CD8-positive, alpha-beta memory T cell (primary cell): ENCODE measurements around the gene TMED10. TPM values are rescaled to one million over a fixed set of nuclear protein-coding genes. Genes with fewer than 3 reads are reported as not detected.

Source experiments
- CTCF ChIA-PET: fragments of 350-600 bp; sonication (Branson Sonifier 250); formaldehyde crosslinking; loops from one replicate; lab custom pipeline; 2021; ENCODE audit warnings: antibody characterized with exemption; lab: Charles Lee
- POLR2A ChIA-PET: fragments of 350-600 bp; sonication (Branson Sonifier 250); formaldehyde crosslinking; loops from one replicate; lab custom pipeline; 2021; ENCODE audit warnings: antibody characterized with exemption; lab: Charles Lee
- DNase-seq, 5 donors: peaks; one replicate each; pipeline versions ENCODE4 v3.0.0 to v3.0.0-alpha.2; 2020 to 2022; ENCODE audit warnings: mixed read lengths in 1 of 5
- H3K27ac ChIP-seq: one replicate; pipeline ENCODE4 v1.7.0; 2013; ENCODE audit warnings: low read depth, mild to moderate bottlenecking, low read length, moderate library complexity
- H3K27me3 ChIP-seq: 2 replicates; pipeline ENCODE4 v1.7.0; 2013; ENCODE audit warnings: low read length, mild to moderate bottlenecking; ENCODE audit not compliant: insufficient read depth, poor library complexity, severe bottlenecking
- H3K36me3 ChIP-seq: 2 replicates; pipeline ENCODE4 v1.7.0; 2013; ENCODE audit warnings: mild to moderate bottlenecking, low read length, moderate library complexity; ENCODE audit not compliant: insufficient read depth
- H3K4me1 ChIP-seq: 2 replicates; pipeline ENCODE4 v1.7.0; 2013; ENCODE audit warnings: mild to moderate bottlenecking, low read length, moderate library complexity; ENCODE audit not compliant: insufficient read depth
- H3K4me3 ChIP-seq: 2 replicates; pipeline ENCODE4 v1.7.0; 2013; ENCODE audit warnings: mild to moderate bottlenecking, low read length
- H3K9me3 ChIP-seq: 2 replicates; pipeline ENCODE4 v1.7.0; 2013; ENCODE audit warnings: mild to moderate bottlenecking, low read length
- H3K27ac Mint-ChIP-seq, 8 donors: one replicate each; pipeline ENCODE4 v1.8.0; 2020 to 2021; ENCODE audit warnings: mixed read lengths in 8 of 8, mild to moderate bottlenecking in 6 of 8, inconsistent platforms in 3 of 8, moderate library complexity in 3 of 8
- H3K27me3 Mint-ChIP-seq, 2 donors: one replicate each; pipeline ENCODE4 v1.8.0; 2020 to 2021; ENCODE audit warnings: mixed read lengths in 2 of 2, mild to moderate bottlenecking in 1 of 2, moderate library complexity in 1 of 2
- H3K36me3 Mint-ChIP-seq, 3 donors: one replicate each; pipeline ENCODE4 v1.8.0; 2020 to 2021; ENCODE audit warnings: mixed read lengths in 3 of 3, inconsistent platforms in 1 of 3, mild to moderate bottlenecking in 1 of 3
- H3K4me1 Mint-ChIP-seq, 3 donors: one replicate each; pipeline ENCODE4 v1.8.0; 2020 to 2021; ENCODE audit warnings: mixed read lengths in 3 of 3, inconsistent platforms in 1 of 3, mild to moderate bottlenecking in 1 of 3
- H3K4me3 Mint-ChIP-seq, 7 donors: one replicate each; pipeline ENCODE4 v1.8.0; 2020 to 2021; ENCODE audit warnings: mixed read lengths in 7 of 7, mild to moderate bottlenecking in 6 of 7, moderate library complexity in 4 of 7, inconsistent platforms in 2 of 7
- H3K9me3 Mint-ChIP-seq, 5 donors: one replicate each; pipeline ENCODE4 v1.8.0; 2020 to 2022; ENCODE audit warnings: mixed read lengths in 5 of 5, mild to moderate bottlenecking in 3 of 5, moderate library complexity in 2 of 5, inconsistent platforms in 1 of 5
- polyA plus RNA-seq: library from polyadenylated mRNA; unstranded; fragments of 300-500 nt; fragmentation: Illumina TruSeq; gene quantifications from one replicate; pipeline ENCODE4 v1.2.3, GENCODE V29; 2021
- total RNA-seq, 2 experiments: library from RNA; stranded (reverse); gene quantifications; one replicate each; pipeline ENCODE4 v1.2.3, GENCODE V29; 2021

TMED10 gene
- total and polyA plus RNA-seq, 3 experiments from 2014 or later = 178 to 321 (median 178) TPM

GRCh38 chr14:75092698-75093097, 83.7 kb downstream of the TMED10 start:
- Histone ChIP-seq H3K27me3 (no peaks in the 10 kb centered on the region), H3K9me3 (no peaks in the 10 kb centered on the region), H3K36me3 (peaks cover 41% of the 10 kb centered on the region), H3K4me1 (no peaks in the 10 kb centered on the region), H3K4me3 (no peak overlapping the region), H3K27ac (no peak overlapping the region)
- Mint-ChIP-seq H3K27ac (no peak overlapping the region), H3K27me3 (no peaks in the 10 kb centered on the region), H3K4me3 (no peak overlapping the region), H3K4me1 (peaks cover 0 to 5% (median 0%) of the 10 kb centered on the region in 3 donors), H3K9me3 (no peaks in the 10 kb centered on the region), H3K36me3 (peaks cover 8 to 78% (median 14%) of the 10 kb centered on the region in 3 donors)
- no peak for DNase-seq
- ChIA-PET CTCF (interaction anchor here (1.3 kb wide), 1 partner anchor 188 kb away, joined by 3 read pairs; no protein-coding TSS in a partner anchor), POLR2A (no interaction called here)

GRCh38 chr14:75091251-75091650, 85.2 kb downstream of the TMED10 start:
- Histone ChIP-seq H3K27me3 (no peaks in the 10 kb centered on the region), H3K27ac (no peak overlapping the region), H3K4me1 (no peaks in the 10 kb centered on the region), H3K4me3 (no peak overlapping the region), H3K9me3 (no peaks in the 10 kb centered on the region), H3K36me3 (peaks cover 51% of the 10 kb centered on the region)
- H3K9me3 Mint-ChIP-seq = no peaks in the 10 kb centered on the region
- DNase-seq = no peak
- ChIA-PET POLR2A (no interaction called here), CTCF (interaction anchor here (1.3 to 3.8 kb wide), 3 partner anchors 10 to 230 kb away, joined by 3 to 37 read pairs (median 7); no protein-coding TSS in a partner anchor)
- no peak overlapping the region for H3K4me3 Mint-ChIP-seq
- H3K27me3 Mint-ChIP-seq = no peaks in the 10 kb centered on the region
- H3K4me1 Mint-ChIP-seq = no peaks in the 10 kb centered on the region
- H3K36me3 Mint-ChIP-seq = peaks cover 8 to 78% (median 17%) of the 10 kb centered on the region in 3 donors
- peak overlapping the region in 1 of 8 donors; percentile 7 for H3K27ac Mint-ChIP-seq

DNA sequence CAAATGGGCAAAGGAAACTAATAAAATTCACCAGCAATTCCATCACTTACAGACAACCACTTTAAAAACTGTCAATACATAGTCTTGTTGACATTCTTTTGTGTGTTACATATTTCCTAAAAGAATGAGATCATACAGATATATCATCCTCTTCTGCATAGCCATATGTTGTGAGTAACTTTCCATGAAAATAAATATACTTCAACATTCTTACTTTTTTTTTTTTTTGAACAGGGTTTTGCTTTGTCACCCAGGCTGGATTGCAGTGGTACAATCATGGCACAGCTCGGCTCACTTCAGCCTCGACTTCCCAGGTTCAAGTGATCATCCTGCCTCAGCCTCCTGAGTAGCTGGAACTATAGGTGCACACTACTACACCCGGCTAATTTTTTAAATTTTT, 86.1 kb downstream of the TMED10 start:
- Histone ChIP-seq H3K36me3 (peaks cover 52% of the 10 kb centered on the region), H3K27me3 (no peaks in the 10 kb centered on the region), H3K9me3 (no peaks in the 10 kb centered on the region), H3K4me3 (no peak overlapping the region), H3K27ac (no peak overlapping the region), H3K4me1 (no peaks in the 10 kb centered on the region)
- Mint-ChIP-seq H3K9me3 (no peaks in the 10 kb centered on the region), H3K4me3 (no peak overlapping the region), H3K4me1 (no peaks in the 10 kb centered on the region), H3K27ac (peak overlapping the region in 1 of 8 donors; percentile 56), H3K36me3 (peaks cover 8 to 77% (median 19%) of the 10 kb centered on the region in 3 donors), H3K27me3 (no peaks in the 10 kb centered on the region)
- no peak for DNase-seq
- CTCF ChIA-PET = interaction anchor here (1.5 to 3.8 kb wide), 2 partner anchors 144 to 229 kb away, joined by 7 to 37 read pairs; no protein-coding TSS in a partner anchor
- POLR2A ChIA-PET = no interaction called here

DNA sequence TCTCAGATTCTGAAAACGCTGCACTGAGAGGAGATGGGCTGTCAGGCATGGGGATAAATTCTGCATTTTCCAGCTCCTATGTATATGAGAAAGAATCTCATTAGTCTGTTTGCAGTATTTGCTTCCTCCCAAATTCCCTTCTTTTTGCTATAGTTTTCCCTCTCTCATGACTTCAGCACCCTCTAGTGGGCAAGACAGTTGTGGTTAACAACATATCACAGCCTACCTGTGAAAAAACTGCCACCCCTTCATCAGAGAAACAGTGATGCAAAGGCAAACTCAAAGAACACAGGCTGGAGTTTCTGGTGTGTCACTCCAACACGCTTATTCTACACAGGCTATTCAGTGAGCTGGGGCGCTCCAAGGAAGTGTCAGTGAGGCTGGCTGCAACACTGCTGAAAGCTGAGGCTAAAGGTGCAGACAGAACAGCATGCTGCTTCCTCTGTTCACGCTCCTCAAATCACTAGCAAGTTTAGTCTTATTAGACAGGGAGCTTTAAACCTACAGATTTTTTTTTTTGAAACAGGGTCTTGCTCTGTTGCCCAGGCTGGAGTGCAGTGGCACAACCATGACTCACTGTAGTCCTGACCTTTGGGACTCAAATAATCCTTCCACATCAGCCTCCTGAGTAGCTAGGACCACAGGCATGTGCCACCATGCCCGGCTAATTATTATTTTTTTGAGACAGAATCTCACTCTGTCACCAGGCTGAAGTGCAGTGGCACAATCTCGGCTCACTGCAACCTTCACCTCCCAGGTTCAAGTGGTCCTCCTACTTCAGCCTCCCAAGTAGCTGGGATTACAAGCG, 87.6 kb downstream of the TMED10 start:
- Histone ChIP-seq H3K9me3 (no peaks in the 10 kb centered on the region), H3K36me3 (peaks cover 54% of the 10 kb centered on the region), H3K4me1 (no peaks in the 10 kb centered on the region), H3K4me3 (no peak overlapping the region), H3K27ac (no peak overlapping the region), H3K27me3 (no peaks in the 10 kb centered on the region)
- peaks cover 3 to 79% (median 22%) of the 10 kb centered on the region in 3 donors for H3K36me3 Mint-ChIP-seq
- CTCF ChIA-PET = interaction anchor here (0.7 to 3.8 kb wide), 30 partner anchors 10 to 480 kb away, joined by 3 to 37 read pairs (median 5); partner anchors contain the start of genes ACYP1 and RPS6KL1
- no peaks in the 10 kb centered on the region for H3K4me1 Mint-ChIP-seq
- no peaks in the 10 kb centered on the region for H3K27me3 Mint-ChIP-seq
- H3K9me3 Mint-ChIP-seq = no peaks in the 10 kb centered on the region
- peak in 3 of 5 donors; percentile 14 to 34 (median 32) for DNase-seq
- no peak overlapping the region for H3K4me3 Mint-ChIP-seq
- POLR2A ChIA-PET = interaction anchor here (0.6 to 1.2 kb wide), 2 partner anchors 25 to 85 kb away, joined by 3 read pairs; partner anchors contain the start of gene ACYP1
- no peak overlapping the region for H3K27ac Mint-ChIP-seq

DNA sequence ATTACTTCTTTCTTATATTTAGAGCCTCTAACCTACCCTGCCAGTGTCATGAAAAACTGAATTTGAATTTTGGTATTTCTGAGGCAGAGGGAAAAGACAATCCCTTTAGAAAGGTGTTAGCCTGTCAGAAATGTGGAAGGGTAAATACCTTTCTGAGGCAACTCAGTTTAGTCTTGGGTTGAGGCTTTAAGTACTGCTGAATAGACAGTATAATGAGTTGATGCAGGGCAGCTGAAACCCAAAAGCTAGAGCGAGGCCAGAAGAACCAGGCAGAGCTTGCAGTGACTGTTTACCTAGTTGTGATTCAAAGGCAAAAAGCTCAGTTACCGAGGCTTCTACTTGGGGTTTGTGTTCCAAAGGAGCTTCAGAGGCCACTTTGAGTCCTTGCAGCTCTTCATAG, 88.3 kb downstream of the TMED10 start:
- POLR2A ChIA-PET = interaction anchor here (0.6 to 1.2 kb wide), 2 partner anchors 25 to 85 kb away, joined by 3 read pairs; partner anchors contain the start of gene ACYP1
- no peak overlapping the region for H3K4me3 ChIP-seq
- Mint-ChIP-seq H3K27me3 (no peaks in the 10 kb centered on the region), H3K27ac (peak overlapping the region in 1 of 8 donors; percentile 75), H3K9me3 (no peaks in the 10 kb centered on the region), H3K4me3 (no peak overlapping the region), H3K36me3 (peaks cover 3 to 82% (median 24%) of the 10 kb centered on the region in 3 donors), H3K4me1 (no peaks in the 10 kb centered on the region)
- no peaks in the 10 kb centered on the region for H3K27me3 ChIP-seq
- no peaks in the 10 kb centered on the region for H3K9me3 ChIP-seq
- H3K36me3 ChIP-seq = peaks cover 55% of the 10 kb centered on the region
- H3K27ac ChIP-seq = no peak overlapping the region
- H3K4me1 ChIP-seq = no peaks in the 10 kb centered on the region
- no peak for DNase-seq
- CTCF ChIA-PET = interaction anchor here (0.7 to 3.8 kb wide), 29 partner anchors 10 to 479 kb away, joined by 3 to 37 read pairs (median 5); partner anchors contain the start of genes ACYP1 and RPS6KL1

GRCh38 chr14:75084513-75084912, 91.9 kb downstream of the TMED10 start:
- Mint-ChIP-seq H3K9me3 (no peaks in the 10 kb centered on the region), H3K4me3 (no peak overlapping the region), H3K4me1 (no peaks in the 10 kb centered on the region), H3K27me3 (no peaks in the 10 kb centered on the region), H3K27ac (no peak overlapping the region), H3K36me3 (peaks cover 3 to 79% (median 28%) of the 10 kb centered on the region in 3 donors)
- Histone ChIP-seq H3K9me3 (no peaks in the 10 kb centered on the region), H3K27ac (no peak overlapping the region), H3K36me3 (peaks cover 46% of the 10 kb centered on the region), H3K4me3 (no peak overlapping the region), H3K4me1 (no peaks in the 10 kb centered on the region), H3K27me3 (no peaks in the 10 kb centered on the region)
- ChIA-PET POLR2A (no interaction called here), CTCF (interaction anchor here (1.0 to 1.8 kb wide), 2 partner anchors 137 to 224 kb away, joined by 3 to 5 read pairs; no protein-coding TSS in a partner anchor)
- DNase-seq = no peak

- Mint-ChIP-seq H3K4me3 (no peak overlapping the region), H3K27ac (peak overlapping the region in 1 of 8 donors; percentile 56), H3K27me3 (no peaks in the 10 kb centered on the region), H3K4me1 (no peaks in the 10 kb centered on the region), H3K9me3 (no peaks in the 10 kb centered on the region), H3K36me3 (peaks cover 3 to 74% (median 25%) of the 10 kb centered on the region in 3 donors)
- Histone ChIP-seq H3K27me3 (no peaks in the 10 kb centered on the region), H3K4me1 (no peaks in the 10 kb centered on the region), H3K36me3 (peaks cover 43% of the 10 kb centered on the region), H3K9me3 (no peaks in the 10 kb centered on the region), H3K4me3 (no peak overlapping the region), H3K27ac (no peak overlapping the region)
- DNase-seq = no peak
- CTCF ChIA-PET = interaction anchor here (0.8 to 1.8 kb wide), 3 partner anchors 16 to 225 kb away, joined by 3 to 5 read pairs (median 4); no protein-coding TSS in a partner anchor
- POLR2A ChIA-PET = no interaction called here
Observed at GRCh38 chr14:75083271-75083670, 93.1 kb downstream of the TMED10 start.
